Measurements from ENCODE around the gene SBK1.

DNA sequence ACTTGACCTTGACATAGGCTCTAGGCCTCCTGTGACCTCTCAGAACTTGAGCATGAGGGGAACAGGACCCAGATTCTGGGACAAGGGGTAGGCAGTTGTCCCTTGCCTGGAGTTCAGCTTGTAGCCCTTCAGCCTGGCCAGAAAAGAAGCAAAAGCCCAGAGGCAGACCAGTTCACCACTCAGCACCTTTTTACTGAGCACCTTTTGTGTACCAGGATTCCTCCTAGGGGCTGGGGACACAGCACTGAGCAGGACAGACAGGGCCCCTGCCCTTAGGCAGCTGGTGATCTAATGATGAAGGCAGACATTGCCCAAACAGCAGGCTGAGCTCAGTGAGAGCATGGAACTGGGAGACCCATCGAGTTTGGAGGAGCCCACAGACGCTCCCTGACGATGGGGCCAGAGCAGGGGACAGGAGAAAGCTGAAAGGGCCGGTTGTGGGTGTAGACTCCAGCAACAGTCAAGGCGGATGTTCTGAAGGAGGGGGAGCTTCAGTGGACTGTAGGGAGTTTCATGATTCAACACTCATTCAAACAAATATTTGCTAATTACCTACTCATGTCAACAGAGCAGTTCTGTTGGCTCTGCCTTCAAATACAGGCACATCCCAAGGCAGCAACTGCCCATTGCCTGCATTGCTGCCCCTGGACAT lies 32.0 kb downstream of the SBK1 start:
- TF ChIP-seq FOXA1 (IDR thresholded peaks at IDR 0.05) (no peak), ZNF384 (IDR thresholded peaks at IDR 0.05) (no peak), CTBP1 (IDR thresholded peaks at IDR 0.05; ENCODE audit: borderline replicate concordance) (no peak), SUZ12 (IDR thresholded peaks at IDR 0.05) (no peak), FOXK2 (IDR thresholded peaks at IDR 0.05) (no peak), TARDBP (IDR thresholded peaks at IDR 0.05) (no peak), BHLHE40 (IDR thresholded peaks at IDR 0.05; ENCODE audit: borderline replicate concordance) (no peak), ARNT (IDR thresholded peaks at IDR 0.05) (no peak), FOXM1 (IDR thresholded peaks at IDR 0.05; ENCODE audit: borderline replicate concordance) (no peak), NFRKB (IDR thresholded peaks at IDR 0.05) (no peak), SP1 (IDR thresholded peaks at IDR 0.05) (no peak)

All from HEK293T (cell line).